AG04450 (cell line): Measurements from ENCODE around the gene LEMD1. TPM values are rescaled to one million over a fixed set of nuclear protein-coding genes. Genes with fewer than 3 reads are reported as not detected.

Experiments used
- CTCF ChIA-PET: fragments of 300-600, 350-600 bp; formaldehyde crosslinking; extraction: SDS; loops from one replicate; lab custom pipeline; 2022; ENCODE audit warnings: antibody characterized with exemption, inconsistent platforms; lab: Charles Lee
- POLR2A ChIA-PET: fragments of 350-600 bp; formaldehyde crosslinking; extraction: SDS; loops from one replicate; lab custom pipeline; 2021; ENCODE audit warnings: antibody characterized with exemption, inconsistent platforms; lab: Yijun Ruan, JAX
- DNase-seq: peaks from one replicate; pipeline ENCODE4 v3.0.0-alpha.2; 2011; ENCODE audit warnings: low read depth, low spot score
- H3K27ac ChIP-seq: one replicate; pipeline ENCODE4 v1.5.1; 2012; ENCODE audit warnings: low read depth, low read length, control low read depth
- H3K27me3 ChIP-seq: one replicate; pipeline ENCODE4 v1.6.0; 2012; ENCODE audit warnings: low read length; ENCODE audit not compliant: control insufficient read depth, insufficient read depth
- H3K4me3 ChIP-seq: 2 replicates; pipeline ENCODE4 v1.5.1; 2011; ENCODE audit warnings: mild to moderate bottlenecking, low read depth, low read length, control low read depth
- H3K9me3 ChIP-seq: 2 replicates; pipeline ENCODE4 v1.5.1; 2012; ENCODE audit warnings: low read length; ENCODE audit not compliant: control insufficient read depth, insufficient read depth
- CTCF ChIP-seq: IDR thresholded peaks from 2 replicates; pipeline ENCODE4 v1.5.1; 2011; ENCODE audit warnings: low read depth, low read length, control low read depth, inconsistent platforms
- polyA minus RNA-seq: library from RNA; depleted of rRNA, polyadenylated mRNA; stranded (reverse); fragments of >200 nt; gene quantifications from 2 replicates; pipeline ENCODE4 v1.2.3, GENCODE V29; 2011; rRNA and poly(A)+ RNA removed
- polyA plus RNA-seq: library from polyadenylated mRNA; depleted of rRNA; stranded (reverse); fragments of >200 nt; gene quantifications from 2 replicates; pipeline ENCODE4 v1.2.3, GENCODE V29; 2011; rRNA removed

LEMD1 gene
- polyA plus RNA-seq (not detected in 2 replicates), polyA minus RNA-seq (0.52 and 0.60 TPM in 2 replicates)

GRCh38 chr1:205421798-205422197 is at the start of gene LEMD1:
LEMD1 (minus strand) TSS chr1:205422056; CDS start chr1:205420536, 1,520 bp downstream.
- POLR2A ChIA-PET: no interaction called here
- TF ChIP-seq CTCF: no peak
- H3K27me3 ChIP-seq: peaks cover 72% of the 10 kb centered on the region
- no peak within 1 kb of the TSS for H3K27ac ChIP-seq
- no peak within 1 kb of the TSS for H3K4me3 ChIP-seq
- H3K9me3 ChIP-seq: no peaks in the 10 kb centered on the region
- DNase-seq: no peak
- CTCF ChIA-PET: interaction anchor here (2.3 to 2.4 kb wide), 2 partner anchors 9 to 68 kb away, joined by 12 to 16 read pairs; no protein-coding TSS in a partner anchor

GRCh38 chr1:205470131-205470530 is 48.3 kb upstream of the LEMD1 start:
- Histone ChIP-seq H3K9me3 (peaks cover 6% of the 10 kb centered on the region; the same call in 1 of the 2 replicates), H3K27ac (no peak overlapping the region), H3K27me3 (peaks cover 39% of the 10 kb centered on the region), H3K4me3 (no peak overlapping the region)
- POLR2A ChIA-PET: interaction anchor here (0.7 kb wide), 1 partner anchor 474 kb away, joined by 5 read pairs; no protein-coding TSS in a partner anchor
- CTCF ChIA-PET: interaction anchor here (0.7 to 2.0 kb wide), 2 partner anchors 16 to 54 kb away, joined by 3 to 6 read pairs; no protein-coding TSS in a partner anchor
- DNase-seq: no peak
- no peak for TF ChIP-seq CTCF

- no peak for DNase-seq
- H3K4me3 ChIP-seq: no peak overlapping the region
- no peak overlapping the region for H3K27ac ChIP-seq
- ChIA-PET CTCF (interaction anchor here (1.2 to 1.4 kb wide), 2 partner anchors 19 to 112 kb away, joined by 3 to 4 read pairs; no protein-coding TSS in a partner anchor), POLR2A (no interaction called here)
- TF ChIP-seq CTCF: no peak
- H3K27me3 ChIP-seq: peaks cover 45% of the 10 kb centered on the region
- no peaks in the 10 kb centered on the region for H3K9me3 ChIP-seq
Measured at GRCh38 chr1:205466595-205467220, 44.9 kb upstream of the LEMD1 start.

- no peak overlapping the region for H3K4me3 ChIP-seq
- DNase-seq: no peak
- POLR2A ChIA-PET: no interaction called here
- no peak overlapping the region for H3K27ac ChIP-seq
- TF ChIP-seq CTCF: no peak
- H3K9me3 ChIP-seq: no peaks in the 10 kb centered on the region
- CTCF ChIA-PET: interaction anchor here (1.2 kb wide), 1 partner anchor 20 kb away, joined by 3 read pairs; no protein-coding TSS in a partner anchor
- peaks cover 54% of the 10 kb centered on the region for H3K27me3 ChIP-seq
Measured at GRCh38 chr1:205465392-205465791, 43.5 kb upstream of the LEMD1 start.
